HepG2 (cell line): ENCODE data around the gene PRR14. TPM values are rescaled to one million over a fixed set of nuclear protein-coding genes. Genes with fewer than 3 reads are reported as not detected.

Source experiments
- BRCA1 ChIP-seq: sonication (generic); formaldehyde crosslinking; IDR thresholded peaks from 2 replicates; pipeline ENCODE4 v1.4.0; 2020; ENCODE audit warnings: missing genetic modification reagents
- BRD4 ChIP-seq: sonication (generic); formaldehyde crosslinking; IDR thresholded peaks from 2 replicates; pipeline ENCODE4 v1.4.0; 2020; ENCODE audit warnings: missing genetic modification reagents
- CENPT ChIP-seq: sonication (generic); formaldehyde crosslinking; IDR thresholded peaks from 2 replicates; pipeline ENCODE4 v1.8.0; 2022; ENCODE audit warnings: low read depth, mild to moderate bottlenecking, moderate library complexity, missing genetic modification reagents
- GATAD2A ChIP-seq: IDR thresholded peaks from 2 replicates; pipeline ENCODE4 v1.6.1; 2016
- GMEB1 ChIP-seq: sonication (generic); formaldehyde crosslinking; IDR thresholded peaks from 2 replicates; pipeline ENCODE4 v1.5.1; 2020; ENCODE audit warnings: missing genetic modification reagents, mild to moderate bottlenecking, borderline replicate concordance
- NFAT5 ChIP-seq: sonication (generic); formaldehyde crosslinking; IDR thresholded peaks from 2 replicates; pipeline ENCODE4 v1.4.0; 2020; ENCODE audit warnings: missing genetic modification reagents
- PBX3 ChIP-seq: sonication (generic); formaldehyde crosslinking; IDR thresholded peaks from 2 replicates; pipeline ENCODE4 v1.8.1; 2023; ENCODE audit warnings: missing genetic modification reagents, inconsistent platforms, borderline replicate concordance
- PHF20 ChIP-seq: sonication (generic); formaldehyde crosslinking; IDR thresholded peaks from 2 replicates; pipeline ENCODE4 v1.5.0; 2020; ENCODE audit warnings: mild to moderate bottlenecking, missing genetic modification reagents
- PLRG1 ChIP-seq: fragments of 450-650 bp; conservative IDR thresholded peaks from 2 replicates; pipeline ENCODE4 v1.6.1; 2016
- RFX3 ChIP-seq: IDR thresholded peaks from 2 replicates; pipeline ENCODE4 v1.6.1; 2016; ENCODE audit warnings: missing biosample characterization, missing genetic modification reagents
- SRSF9 ChIP-seq: fragments of 200-400 bp; formaldehyde crosslinking; IDR thresholded peaks from 2 replicates; pipeline ENCODE4 v1.6.1; 2018; ENCODE audit warnings: borderline replicate concordance, mild to moderate bottlenecking, low read depth, low read length; ENCODE audit not compliant: insufficient read depth, poor library complexity, severe bottlenecking
- ZBTB26 ChIP-seq: IDR thresholded peaks from 2 replicates; pipeline ENCODE4 v1.6.1; 2016; ENCODE audit warnings: missing compliant biosample characterization, missing genetic modification reagents, borderline replicate concordance
- ZNF263 ChIP-seq: sonication (generic); formaldehyde crosslinking; IDR thresholded peaks from 2 replicates; pipeline ENCODE4 v1.4.0; 2020; ENCODE audit warnings: missing genetic modification reagents
- ZNF543 ChIP-seq: sonication (generic); formaldehyde crosslinking; IDR thresholded peaks from 2 replicates; pipeline ENCODE4 v1.4.0; 2020; ENCODE audit warnings: mild to moderate bottlenecking, missing genetic modification reagents
- ZNF549 ChIP-seq: sonication (generic); formaldehyde crosslinking; IDR thresholded peaks from 2 replicates; pipeline ENCODE4 v1.5.0; 2020; ENCODE audit warnings: missing genetic modification reagents
- ZNF557 ChIP-seq: sonication (generic); formaldehyde crosslinking; IDR thresholded peaks from 2 replicates; pipeline ENCODE4 v1.4.0; 2020; ENCODE audit warnings: missing genetic modification reagents
- ZNF616 ChIP-seq: sonication (generic); formaldehyde crosslinking; IDR thresholded peaks from 2 replicates; pipeline ENCODE4 v1.5.0; 2020; ENCODE audit warnings: low read depth, mild to moderate bottlenecking, missing genetic modification reagents
- ZNF639 ChIP-seq: conservative IDR thresholded peaks from 2 replicates; pipeline ENCODE4 v1.6.1; 2018; ENCODE audit warnings: missing genetic modification reagents
- ZNF792 ChIP-seq: IDR thresholded peaks from 2 replicates; pipeline ENCODE4 v1.6.1; 2016
- polyA plus RNA-seq, 8 experiments: library from polyadenylated mRNA; depleted of rRNA in 3 of 8; stranded (reverse) in 7 of 8; unstranded in 1 of 8; fragments of >200 nt; fragmentation: Illumina TruSeq in 4 of 8; extraction: Trizol in 4 of 8; gene quantifications; 2 replicates each; pipeline versions ENCODE4 v1.2.1 to v1.2.3, GENCODE V29; 2011 to 2016; ENCODE audit warnings: low read depth in 4 of 8, missing spikeins in 1 of 8, mixed read lengths in 1 of 8; ENCODE audit not compliant: insufficient read depth in 1 of 8
- total RNA-seq, 5 experiments: library from RNA; depleted of rRNA; stranded (reverse); fragments of >200 nt; fragmentation: Illumina TruSeq; extraction: Trizol; gene quantifications; 2 replicates each; pipeline ENCODE4 v1.2.3, GENCODE V29; 2016; ENCODE audit warnings: low read depth in 1 of 5

Gene PRR14
- total and polyA plus RNA-seq, 2 of the 13 experiments (the other 11 are each of a cell fraction or from before 2014, with no cell fraction given) = 8.4 to 11.0 TPM

- TF ChIP-seq ZNF549 (no peak), CENPT (CRISPR knock-in tag) (no peak), ZNF639 (CRISPR knock-in tag) (no peak), ZNF263 (CRISPR knock-in tag) (no peak; the same call in 1 of the 2 replicates), RFX3 (CRISPR knock-in tag) (no peak), ZNF792 (CRISPR knock-in tag) (0 out of 2 replicates have a peak, but pooled peaks have one; percentile 15), GATAD2A (CRISPR knock-in tag) (peak; percentile 48), SRSF9 (no peak), BRCA1 (CRISPR knock-in tag) (0 out of 2 replicates have a peak, but pooled peaks have one; percentile 77), ZBTB26 (no peak; the same call in none of the 2 replicates), BRD4 (CRISPR knock-in tag) (no peak), ZNF557 (CRISPR knock-in tag) (no peak), NFAT5 (CRISPR knock-in tag) (no peak; the same call in 1 of the 2 replicates), PBX3 (CRISPR knock-in tag) (no peak), GMEB1 (CRISPR knock-in tag) (no peak), ZNF616 (peak; percentile 26; the same call in 1 of the 2 replicates), PHF20 (peak; percentile 86), ZNF543 (no peak; the same call in 1 of the 2 replicates), PLRG1 (no peak)
These were observed 48.3 kb downstream of the PRR14 start, which contains the start of gene SRCAP (continued) for GRCh38 chr16:30698816-30699614.
